Gastroesophageal sphincter (tissue), 3 donors: ENCODE data around the gene AHNAK2.

ENCODE experiments used
- CTCF ChIP-seq, 4 experiments: fragments of 200-600 bp in 2 of 4; fragments of 450-650 bp in 2 of 4; sonication (generic) in 1 of 4; IDR thresholded peaks; one replicate each; pipeline ENCODE4 v1.5.1; 2017 to 2019; ENCODE audit warnings: antibody characterized with exemption in 4 of 4, mild to moderate bottlenecking in 2 of 4, moderate library complexity in 2 of 4
- POLR2A ChIP-seq, 2 donors: fragments of 450-650 bp; IDR thresholded peaks; one replicate each; pipeline ENCODE4 v1.6.1; 2017; ENCODE audit warnings: antibody characterized with exemption in 2 of 2, mild to moderate bottlenecking in 2 of 2, moderate library complexity in 1 of 2

GRCh38 chr14:104892531-104893434, 85.4 kb downstream of the AHNAK2 start:
- TF ChIP-seq CTCF (IDR thresholded peaks at IDR 0.05) (no peak), POLR2A (IDR thresholded peaks at IDR 0.05) (no peak)
